ENCODE data around the gene DTX3L.

The DTX3L gene

GRCh38 chr3:122608916-122609315, 44.8 kb downstream of the DTX3L start:
- DNase-seq: no peak

GRCh38 chr3:122609798-122610559, 45.8 kb downstream of the DTX3L start:
- no peak for DNase-seq

GRCh38 chr3:122612696-122613095, 48.6 kb downstream of the DTX3L start:
- no peak for DNase-seq

- no peak for DNase-seq
Measured at GRCh38 chr3:122615303-122615702, 51.2 kb downstream of the DTX3L start.

GRCh38 chr3:122618614-122619013, 54.5 kb downstream of the DTX3L start:
- DNase-seq: no peak

- DNase-seq: no peak
Measured at GRCh38 chr3:122619040-122619439, 54.9 kb downstream of the DTX3L start.

GRCh38 chr3:122620399-122620798, 56.3 kb downstream of the DTX3L start:
- no peak for DNase-seq

- no peak for DNase-seq
Measured at GRCh38 chr3:122621112-122621511, 57.0 kb downstream of the DTX3L start.

- no peak for DNase-seq
Measured at GRCh38 chr3:122623031-122623829, 59.1 kb downstream of the DTX3L start.
